Endothelial cell of umbilical vein (primary cell): ENCODE data around the gene TNFRSF21. TPM values are rescaled to one million over a fixed set of nuclear protein-coding genes. Genes with fewer than 3 reads are reported as not detected.

Experiments
- BruUV-seq: library from RNA; stranded (reverse); fragments of 400-500 nt; replicated peaks from 2 replicates; lab custom pipeline; 2021; lab: Mats Ljungman, UMichigan
- CTCF ChIA-PET: fragments of 300-600, 350-600 bp; sonication (Branson Sonifier 250); formaldehyde crosslinking; loops from one replicate; lab custom pipeline; 2021; ENCODE audit warnings: antibody characterized with exemption, inconsistent platforms; lab: Charles Lee
- POLR2A ChIA-PET: fragments of 300-600, 350-600 bp; sonication (Branson Sonifier 250); formaldehyde crosslinking; loops from one replicate; lab custom pipeline; 2021; ENCODE audit warnings: antibody characterized with exemption, inconsistent platforms; lab: Charles Lee
- DNase-seq: peaks from one replicate; pipeline ENCODE4 v3.0.0-alpha.2; 2011; ENCODE audit warnings: low read depth, low spot score
- FAIRE-seq: peaks from 2 replicates; lab custom pipeline; 2011; peaks lifted over from hg19 to GRCh38; lab: Jason Lieb, UNC
- H2AFZ ChIP-seq: 2 replicates; pipeline ENCODE4 v1.6.0; 2012; ENCODE audit warnings: low read depth, low read length, control low read depth, inconsistent platforms
- H3K27ac ChIP-seq: 2 replicates; pipeline ENCODE4 v1.5.1; 2011; ENCODE audit warnings: low read depth, mild to moderate bottlenecking, control low read depth, low read length, moderate library complexity; ENCODE audit not compliant: insufficient read depth
- H3K27me3 ChIP-seq, 2 experiments: 2 replicates each; pipeline versions ENCODE4 v1.6.0 to v1.6.1; 2011; ENCODE audit warnings: low read length in 2 of 2, mixed read lengths in 1 of 2; ENCODE audit not compliant: control insufficient read depth in 2 of 2, insufficient read depth in 2 of 2
- H3K36me3 ChIP-seq, 2 experiments: 2 replicates in 1 of 2; 3 replicates in 1 of 2; pipeline ENCODE4 v1.5.1; 2011; ENCODE audit warnings: low read length in 2 of 2, mild to moderate bottlenecking in 1 of 2, moderate library complexity in 1 of 2; ENCODE audit not compliant: control insufficient read depth in 2 of 2, insufficient read depth in 2 of 2; ENCODE audit errors: extremely low read depth in 1 of 2
- H3K4me1 ChIP-seq: 3 replicates; pipeline ENCODE4 v1.5.1; 2011; ENCODE audit warnings: mild to moderate bottlenecking, low read length; ENCODE audit not compliant: control insufficient read depth, insufficient read depth; ENCODE audit errors: extremely low read depth
- H3K4me2 ChIP-seq: 2 replicates; pipeline ENCODE4 v1.6.1; 2011; ENCODE audit warnings: low read length, control low read depth, mixed read lengths; ENCODE audit not compliant: insufficient read depth
- H3K4me3 ChIP-seq, 3 experiments: fragments of 200-600 bp in 1 of 3; sonication (generic), shearing (Covaris generic) in 1 of 3; replicated peaks in 1 of 3; 2 replicates each; pipeline ENCODE4 v1.5.1; 2011 to 2016; ENCODE audit warnings: control low read depth in 3 of 3, low read length in 3 of 3, mild to moderate bottlenecking in 2 of 3, inconsistent platforms in 1 of 3, low read depth in 1 of 3, moderate library complexity in 1 of 3; ENCODE audit not compliant: insufficient read depth in 1 of 3
- H3K79me2 ChIP-seq: 2 replicates; pipeline ENCODE4 v1.6.0; 2012; ENCODE audit warnings: low read length, inconsistent platforms; ENCODE audit not compliant: control insufficient read depth, insufficient read depth
- H3K9ac ChIP-seq: replicated peaks from 2 replicates; pipeline ENCODE3; 2011; ENCODE audit warnings: low read length, control low read depth; ENCODE audit not compliant: insufficient read depth; ENCODE audit errors: extremely low read depth
- H3K9me1 ChIP-seq: replicated peaks from 3 replicates; pipeline ENCODE4 v1.6.0; 2011; ENCODE audit warnings: mild to moderate bottlenecking, low read length; ENCODE audit not compliant: control insufficient read depth, insufficient read depth; ENCODE audit errors: extremely low read depth
- H3K9me3 ChIP-seq: replicated peaks from 2 replicates; pipeline ENCODE4 v1.5.1; 2012; ENCODE audit warnings: low read length, inconsistent platforms; ENCODE audit not compliant: control insufficient read depth, insufficient read depth
- H4K20me1 ChIP-seq: replicated peaks from 2 replicates; pipeline ENCODE3; 2011; ENCODE audit warnings: mild to moderate bottlenecking, low read length; ENCODE audit not compliant: control insufficient read depth, insufficient read depth; ENCODE audit errors: extremely low read depth
- EZH2 ChIP-seq: IDR thresholded peaks from 2 replicates; pipeline ENCODE4 v1.6.1; 2012; ENCODE audit warnings: borderline replicate concordance, low read depth, mild to moderate bottlenecking, moderate library complexity, low read length, inconsistent platforms; ENCODE audit not compliant: severe bottlenecking
- FOS ChIP-seq: IDR thresholded peaks from 2 replicates; pipeline ENCODE4 v1.6.1; 2011; ENCODE audit warnings: mild to moderate bottlenecking, low read length, moderate library complexity, borderline replicate concordance; ENCODE audit not compliant: insufficient read depth
- GATA2 ChIP-seq: IDR thresholded peaks from 2 replicates; pipeline ENCODE4 v1.7.0; 2011; ENCODE audit warnings: low read depth, mild to moderate bottlenecking, moderate library complexity, mixed read lengths, low read length; ENCODE audit not compliant: insufficient read length, insufficient read depth
- JUN ChIP-seq: IDR thresholded peaks from 2 replicates; pipeline ENCODE4 v1.6.1; 2011; ENCODE audit warnings: borderline replicate concordance, low read depth; ENCODE audit not compliant: insufficient read length, insufficient read depth
- MYC ChIP-seq: IDR thresholded peaks from one replicate; pipeline ENCODE4 v1.6.1; 2011; ENCODE audit warnings: mild to moderate bottlenecking, low read depth, low read length
- POLR2A ChIP-seq: IDR thresholded peaks from 2 replicates; pipeline ENCODE4 v1.6.1; 2012; ENCODE audit warnings: low read depth, mild to moderate bottlenecking, control low read depth, low read length
- dilution Hi-C: fragments of 300-500 bp; cut with MboI; formaldehyde crosslinking; loops from one replicate; pipeline ENCODE4 v1.15.0; 2019; ENCODE audit warnings: low sequenced_read_pairs; ENCODE audit not compliant: extremely low pct_ligation_motif_present
- intact Hi-C: fragments of 100-400 bp; cut with micrococcal nuclease; formaldehyde crosslinking; loops from one replicate; pipeline ENCODE4 v1.10.0; 2022
- polyA plus RNA-seq, 4 experiments: library from polyadenylated mRNA; depleted of rRNA in 3 of 4; stranded (reverse) in 3 of 4; unstranded in 1 of 4; fragments of >200 nt; gene quantifications; 2 replicates each; pipeline versions ENCODE4 v1.2.1 to v1.2.3, GENCODE V29; 2011 to 2012; ENCODE audit warnings: missing spikeins in 1 of 4
- total RNA-seq: library from RNA; stranded (reverse); gene quantifications from 2 replicates; pipeline ENCODE4 v1.2.3, GENCODE V29; 2021
- TF ChIP-seq, protein P1 (sequence below), 2 donors: IDR thresholded peaks; 1 replicate in 1 of 2; 2 replicates in 1 of 2; pipeline ENCODE4 v1.5.1; 2011; ENCODE audit warnings: low read length in 2 of 2, mild to moderate bottlenecking in 2 of 2, moderate library complexity in 2 of 2, control low read depth in 1 of 2, inconsistent platforms in 1 of 2, low read depth in 1 of 2; ENCODE audit not compliant: insufficient read depth in 1 of 2; ENCODE audit errors: extremely low read depth in 1 of 2
- TF ChIP-seq, protein P2 (sequence below): IDR thresholded peaks from 2 replicates; pipeline ENCODE4 v1.6.1; 2011; ENCODE audit not compliant: insufficient read depth, insufficient read length

Gene TNFRSF21
- total and polyA plus RNA-seq, 2 donors (not counting 3 experiments of a cell fraction or from before 2014, with no cell fraction given), result 26.0 to 40.6 TPM

DNA sequence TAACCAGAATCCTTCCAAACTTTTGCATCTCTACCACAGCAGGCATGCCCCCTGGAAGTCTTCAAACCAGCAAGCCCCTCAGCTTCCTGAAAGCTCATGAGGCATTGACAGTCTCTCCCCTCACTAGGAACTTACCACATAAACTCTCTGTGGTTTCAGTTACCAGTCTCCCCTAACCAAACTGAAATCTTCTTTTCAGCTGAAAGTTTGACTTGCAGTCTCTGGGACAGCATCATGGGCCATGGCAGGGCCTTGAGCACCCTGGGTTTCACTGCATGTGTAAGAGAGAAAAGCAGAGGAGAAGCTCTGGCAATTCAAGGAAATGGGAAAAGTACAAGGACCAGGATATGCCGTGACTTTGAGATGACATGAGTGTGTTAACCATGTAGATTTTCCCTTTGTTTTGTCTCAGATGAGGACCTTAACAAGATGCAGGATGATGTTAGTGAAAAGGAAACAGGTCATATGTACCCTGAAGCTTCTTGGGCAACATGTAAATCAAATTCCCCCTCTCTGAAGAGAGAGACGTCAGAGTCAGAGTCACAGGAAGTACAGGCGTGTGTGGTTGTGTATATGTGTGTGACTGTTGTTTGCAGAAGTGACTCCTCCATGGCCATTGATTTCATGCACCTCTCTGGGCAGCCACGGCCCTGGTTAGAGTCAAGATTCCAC is 106.3 kb downstream of the TNFRSF21 start:
- H3K79me2 ChIP-seq, result no peaks in the 10 kb centered on the region
- no peaks in the 10 kb centered on the region for H3K9me1 ChIP-seq
- ChIA-PET CTCF (interaction anchor here (0.8 to 1.2 kb wide), 2 partner anchors 10 to 107 kb away, joined by 3 read pairs; no protein-coding TSS in a partner anchor), POLR2A (no interaction called here)
- no peaks in the 10 kb centered on the region for H3K36me3 ChIP-seq
- no peak overlapping the region for H2AFZ ChIP-seq
- dilution Hi-C loops (no loop called here), intact Hi-C loops (no loop called here)
- H3K27ac ChIP-seq, result no peak overlapping the region
- no peak overlapping the region for H3K4me3 ChIP-seq
- no peak overlapping the region for H3K9ac ChIP-seq
- H3K4me1 ChIP-seq, result no peaks in the 10 kb centered on the region
- H4K20me1 ChIP-seq, result no peaks in the 10 kb centered on the region
- DNase-seq (no peak), FAIRE-seq (no peak)
- H3K9me3 ChIP-seq, result no peaks in the 10 kb centered on the region
- H3K27me3 ChIP-seq, result peaks cover 0 to 1% of the 10 kb centered on the region in 2 experiments
- no TSS peak for BruUV-seq
- no peak for TF ChIP-seq MYC
- TF ChIP-seq, protein P1, sequence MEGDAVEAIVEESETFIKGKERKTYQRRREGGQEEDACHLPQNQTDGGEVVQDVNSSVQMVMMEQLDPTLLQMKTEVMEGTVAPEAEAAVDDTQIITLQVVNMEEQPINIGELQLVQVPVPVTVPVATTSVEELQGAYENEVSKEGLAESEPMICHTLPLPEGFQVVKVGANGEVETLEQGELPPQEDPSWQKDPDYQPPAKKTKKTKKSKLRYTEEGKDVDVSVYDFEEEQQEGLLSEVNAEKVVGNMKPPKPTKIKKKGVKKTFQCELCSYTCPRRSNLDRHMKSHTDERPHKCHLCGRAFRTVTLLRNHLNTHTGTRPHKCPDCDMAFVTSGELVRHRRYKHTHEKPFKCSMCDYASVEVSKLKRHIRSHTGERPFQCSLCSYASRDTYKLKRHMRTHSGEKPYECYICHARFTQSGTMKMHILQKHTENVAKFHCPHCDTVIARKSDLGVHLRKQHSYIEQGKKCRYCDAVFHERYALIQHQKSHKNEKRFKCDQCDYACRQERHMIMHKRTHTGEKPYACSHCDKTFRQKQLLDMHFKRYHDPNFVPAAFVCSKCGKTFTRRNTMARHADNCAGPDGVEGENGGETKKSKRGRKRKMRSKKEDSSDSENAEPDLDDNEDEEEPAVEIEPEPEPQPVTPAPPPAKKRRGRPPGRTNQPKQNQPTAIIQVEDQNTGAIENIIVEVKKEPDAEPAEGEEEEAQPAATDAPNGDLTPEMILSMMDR (IDR thresholded peaks at IDR 0.05; ENCODE audit: extremely low read depth in 1 of 2, insufficient read depth in 1 of 2, low read depth in 1 of 2, low read length in 2 of 2), result no peak
- no peak for TF ChIP-seq FOS
- TF ChIP-seq EZH2, result no peak
- TF ChIP-seq, protein P2, sequence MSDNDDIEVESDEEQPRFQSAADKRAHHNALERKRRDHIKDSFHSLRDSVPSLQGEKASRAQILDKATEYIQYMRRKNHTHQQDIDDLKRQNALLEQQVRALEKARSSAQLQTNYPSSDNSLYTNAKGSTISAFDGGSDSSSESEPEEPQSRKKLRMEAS, result no peak
- no peak for TF ChIP-seq GATA2
- no peak for TF ChIP-seq JUN
- TF ChIP-seq POLR2A, result no peak
- H3K4me2 ChIP-seq, result no peak overlapping the region
